ENCODE results near the gene SPRED3. TPM values are rescaled to one million over a fixed set of nuclear protein-coding genes. Genes with fewer than 3 reads are reported as not detected.

The SPRED3 gene
- total RNA-seq, 1 experiment from 2014 or later: 2.0 TPM

- in situ Hi-C loops (cut with HindIII; ENCODE audit: low sequenced_read_pairs): no loop called here
- no peak for DNase-seq (ENCODE audit: low spot score)
Measured at GRCh38 chr19:38434549-38435051, 46.1 kb downstream of the SPRED3 start.

- in situ Hi-C loops (cut with HindIII; ENCODE audit: low sequenced_read_pairs): no loop called here
- DNase-seq (ENCODE audit: low spot score): no peak
Measured at GRCh38 chr19:38437295-38437694, 48.8 kb downstream of the SPRED3 start.

GRCh38 chr19:38437917-38438316 lies 49.4 kb downstream of the SPRED3 start:
- DNase-seq (ENCODE audit: low spot score): no peak
- in situ Hi-C loops (cut with HindIII; ENCODE audit: low sequenced_read_pairs): no loop called here

GRCh38 chr19:38440592-38440991 lies 52.1 kb downstream of the SPRED3 start:
- no peak for DNase-seq (ENCODE audit: low spot score)
- in situ Hi-C loops (cut with HindIII; ENCODE audit: low sequenced_read_pairs): no loop called here

- no peak for DNase-seq (ENCODE audit: low spot score)
- in situ Hi-C loops (cut with HindIII; ENCODE audit: low sequenced_read_pairs): no loop called here
Measured at GRCh38 chr19:38441657-38442348, 53.3 kb downstream of the SPRED3 start.

GRCh38 chr19:38442736-38443135 lies 54.2 kb downstream of the SPRED3 start:
- in situ Hi-C loops (cut with HindIII; ENCODE audit: low sequenced_read_pairs): no loop called here
- no peak for DNase-seq (ENCODE audit: low spot score)

- DNase-seq (ENCODE audit: low spot score): no peak
- in situ Hi-C loops (cut with HindIII; ENCODE audit: low sequenced_read_pairs): no loop called here
Measured at GRCh38 chr19:38443458-38443999, 55.0 kb downstream of the SPRED3 start.

- in situ Hi-C loops (cut with HindIII; ENCODE audit: low sequenced_read_pairs): no loop called here
- DNase-seq (ENCODE audit: low spot score): no peak
Measured at GRCh38 chr19:38444026-38444425, 55.5 kb downstream of the SPRED3 start.

GRCh38 chr19:38445362-38445761 lies 56.9 kb downstream of the SPRED3 start:
- DNase-seq (ENCODE audit: low spot score): no peak
- in situ Hi-C loops (cut with HindIII; ENCODE audit: low sequenced_read_pairs): no loop called here

- no peak for DNase-seq (ENCODE audit: low spot score)
- in situ Hi-C loops (cut with HindIII; ENCODE audit: low sequenced_read_pairs): no loop called here
Measured at GRCh38 chr19:38448225-38448624, 59.7 kb downstream of the SPRED3 start.

Other genes with a start within 250 kb of the SPRED3 start
- 1.9 and 7.0 TPM in 2 replicates for gene DPF1, start 164.5 kb upstream of the SPRED3 start, total RNA-seq (2014; rRNA removed; shearing (Covaris generic))
- gene PPP1R14A, start 132.3 kb upstream of the SPRED3 start, total RNA-seq (2014; rRNA removed; shearing (Covaris generic)): 31.7 and 68.9 TPM in 2 replicates
- gene SPINT2, start 124.1 kb upstream of the SPRED3 start, total RNA-seq (2014; rRNA removed; shearing (Covaris generic)): 240 and 383 TPM in 2 replicates
- not detected in 2 replicates for gene C19orf33, start 84.4 kb upstream of the SPRED3 start, total RNA-seq (2014; rRNA removed; shearing (Covaris generic))
- 114 TPM in 2 replicates for gene YIF1B, start 72.8 kb upstream of the SPRED3 start, total RNA-seq (2014; rRNA removed; shearing (Covaris generic))
- 1.2 and 1.4 TPM in 2 replicates for gene KCNK6, start 68.9 kb upstream of the SPRED3 start, total RNA-seq (2014; rRNA removed; shearing (Covaris generic))
- gene CATSPERG, start 52.9 kb upstream of the SPRED3 start, total RNA-seq (2014; rRNA removed; shearing (Covaris generic)): 0.88 and 6.9 TPM in 2 replicates
- 518 and 528 TPM in 2 replicates for gene PSMD8, start 14.1 kb upstream of the SPRED3 start, total RNA-seq (2014; rRNA removed; shearing (Covaris generic))
- 0.78 TPM in 1 of 2 replicates, not detected in the other for gene GGN, start 663 bp upstream of the SPRED3 start, total RNA-seq (2014; rRNA removed; shearing (Covaris generic))
- 15.9 and 23.5 TPM in 2 replicates for gene FAM98C, start 14.4 kb downstream of the SPRED3 start, total RNA-seq (2014; rRNA removed; shearing (Covaris generic))
- not detected in 2 replicates for gene RASGRP4, start 37.5 kb downstream of the SPRED3 start, total RNA-seq (2014; rRNA removed; shearing (Covaris generic))
- 0.27 and 0.31 TPM in 2 replicates for gene RYR1, start 45.0 kb downstream of the SPRED3 start, total RNA-seq (2014; rRNA removed; shearing (Covaris generic))
- gene MAP4K1, start 229.3 kb downstream of the SPRED3 start, total RNA-seq (2014; rRNA removed; shearing (Covaris generic)): 0.62 TPM in 1 of 2 replicates, not detected in the other
- 451 and 515 TPM in 2 replicates for gene EIF3K, start 230.5 kb downstream of the SPRED3 start, total RNA-seq (2014; rRNA removed; shearing (Covaris generic))

Measured in G401 (cell line).